Panc1 (cell line): Measurements from ENCODE around the gene PDE11A. TPM values are rescaled to one million over a fixed set of nuclear protein-coding genes. Genes with fewer than 3 reads are reported as not detected.

Experiments used
- ATAC-seq: fragments of 200-7000 bp; cut with Tn5 transposase; 2 replicates; pipeline ENCODE4 v1.9.1; 2020; ENCODE audit warnings: mild to moderate bottlenecking, moderate library complexity
- BruUV-seq: library from RNA; stranded (reverse); fragments of 400-500 nt; replicated peaks from 2 replicates; lab custom pipeline; 2021; lab: Mats Ljungman, UMichigan
- CTCF ChIA-PET: fragments of 300-600 bp; sonication (Branson Sonifier 250); formaldehyde crosslinking; loops from one replicate; lab custom pipeline; 2022; ENCODE audit warnings: antibody characterized with exemption; lab: Charles Lee
- POLR2A ChIA-PET: fragments of 300-600 bp; sonication (Branson Sonifier 250); formaldehyde crosslinking; loops from one replicate; lab custom pipeline; 2022; ENCODE audit warnings: antibody characterized with exemption; lab: Charles Lee
- DNase-seq: peaks from one replicate; pipeline ENCODE4 v3.0.0-alpha.2; 2010; ENCODE audit warnings: low read depth, low spot score
- H3K27ac ChIP-seq: 2 replicates; pipeline ENCODE4 v1.5.1; 2011; ENCODE audit warnings: mild to moderate bottlenecking, low read length, inconsistent platforms
- H3K27me3 ChIP-seq: fragments of 200-500 bp; sonication (Bioruptor generic); 2 replicates; pipeline ENCODE4 v1.6.0; 2014; ENCODE audit warnings: low read length, inconsistent platforms; ENCODE audit not compliant: control insufficient read depth, insufficient read depth
- H3K36me3 ChIP-seq: fragments of 200-500 bp; sonication (Bioruptor generic); 2 replicates; pipeline ENCODE4 v1.5.1; 2014; ENCODE audit warnings: inconsistent platforms, mild to moderate bottlenecking, low read length, moderate library complexity; ENCODE audit not compliant: control insufficient read depth, insufficient read depth
- H3K4me1 ChIP-seq: 2 replicates; pipeline ENCODE4 v1.5.1; 2011; ENCODE audit warnings: inconsistent platforms, mild to moderate bottlenecking, low read length, moderate library complexity; ENCODE audit not compliant: control insufficient read depth, insufficient read depth
- H3K4me3 ChIP-seq, 2 experiments: 2 replicates each; pipeline ENCODE4 v1.5.1; 2011 to 2012; ENCODE audit warnings: low read depth in 2 of 2, low read length in 2 of 2, mild to moderate bottlenecking in 2 of 2, inconsistent platforms in 1 of 2, moderate library complexity in 1 of 2
- H3K9me3 ChIP-seq: fragments of 200-500 bp; sonication (Bioruptor generic); 2 replicates; pipeline ENCODE4 v1.5.1; 2014; ENCODE audit warnings: low read depth, mild to moderate bottlenecking, inconsistent platforms, low read length, moderate library complexity; ENCODE audit not compliant: control insufficient read depth, insufficient read depth
- POLR2AphosphoS5 ChIP-seq: IDR thresholded peaks from 2 replicates; pipeline ENCODE4 v1.6.1; 2012; ENCODE audit warnings: mild to moderate bottlenecking, low read depth, low read length, moderate library complexity
- SIN3A ChIP-seq: IDR thresholded peaks from 2 replicates; pipeline ENCODE4 v1.6.1; 2012; ENCODE audit warnings: low read depth, mild to moderate bottlenecking, low read length, moderate library complexity, borderline replicate concordance; ENCODE audit not compliant: insufficient read depth
- TCF7L2 ChIP-seq: IDR thresholded peaks from 2 replicates; pipeline ENCODE4 v1.6.1; 2011; ENCODE audit warnings: mild to moderate bottlenecking, low read depth, low read length, inconsistent platforms
- in situ Hi-C: cut with HindIII; loops from 2 replicates; pipeline ENCODE4 v1.10.0; 2016; ENCODE audit warnings: low sequenced_read_pairs, low pct_unique_long_range_greater_than_20kb
- intact Hi-C: fragments of 100-400 bp; cut with micrococcal nuclease; formaldehyde crosslinking; loops from one replicate; pipeline ENCODE4 v1.10.0; 2022; ENCODE audit not compliant: unreplicated experiment
- total RNA-seq: library from RNA; stranded (reverse); gene quantifications from one replicate; pipeline ENCODE4 v1.2.1, GENCODE V29; 2021; ENCODE audit not compliant: unreplicated experiment
- TF ChIP-seq, protein P1 (sequence below), 2 experiments: IDR thresholded peaks; 2 replicates each; pipeline ENCODE4 v1.6.1; 2011 to 2012; ENCODE audit warnings: low read depth in 2 of 2, control low read depth in 1 of 2, low read length in 1 of 2, mild to moderate bottlenecking in 1 of 2, moderate library complexity in 1 of 2; ENCODE audit not compliant: insufficient read depth in 1 of 2
- TF ChIP-seq, protein P2 (sequence below): fragments of 450-650 bp; IDR thresholded peaks from 2 replicates; pipeline ENCODE4 v1.5.1; 2017; ENCODE audit warnings: mild to moderate bottlenecking

The PDE11A gene
- total RNA-seq, 1 experiment from 2014 or later, result not detected

DNA sequence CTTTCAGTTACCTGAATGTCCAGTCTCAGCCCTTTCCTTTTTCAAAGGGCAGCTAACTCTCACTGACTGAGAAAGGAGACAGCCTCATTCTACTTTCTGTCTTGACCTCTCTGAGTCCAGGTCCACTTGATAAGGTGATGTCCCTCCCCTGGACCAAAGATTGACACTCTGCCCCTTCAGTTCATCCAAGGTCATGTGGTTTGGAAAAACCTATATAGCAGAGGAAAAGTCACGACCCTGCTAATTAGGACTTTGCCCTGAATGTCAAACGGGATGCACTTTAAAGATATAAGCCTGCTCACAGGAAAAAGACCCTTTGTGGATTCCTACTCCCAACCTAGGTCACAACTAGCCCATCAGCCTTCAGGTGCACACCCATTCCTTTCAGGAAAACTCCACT lies 471.7 kb downstream of the PDE11A start:
- CTCF ChIA-PET, result no interaction called here
- Histone ChIP-seq H3K9me3 (no peaks in the 10 kb centered on the region), H3K27ac (no peak overlapping the region), H3K36me3 (no peaks in the 10 kb centered on the region), H3K27me3 (peaks cover 3% of the 10 kb centered on the region), H3K4me1 (peaks cover 5% of the 10 kb centered on the region), H3K4me3 (no peak overlapping the region)
- in situ Hi-C loops (no loop called here), intact Hi-C loops (loop anchor here (10.0 kb wide), 1 partner anchor 256 kb away; no protein-coding TSS in a partner anchor)
- ATAC-seq (no peak), DNase-seq (no peak)
- no TSS peak for BruUV-seq
- TF ChIP-seq, protein P1, sequence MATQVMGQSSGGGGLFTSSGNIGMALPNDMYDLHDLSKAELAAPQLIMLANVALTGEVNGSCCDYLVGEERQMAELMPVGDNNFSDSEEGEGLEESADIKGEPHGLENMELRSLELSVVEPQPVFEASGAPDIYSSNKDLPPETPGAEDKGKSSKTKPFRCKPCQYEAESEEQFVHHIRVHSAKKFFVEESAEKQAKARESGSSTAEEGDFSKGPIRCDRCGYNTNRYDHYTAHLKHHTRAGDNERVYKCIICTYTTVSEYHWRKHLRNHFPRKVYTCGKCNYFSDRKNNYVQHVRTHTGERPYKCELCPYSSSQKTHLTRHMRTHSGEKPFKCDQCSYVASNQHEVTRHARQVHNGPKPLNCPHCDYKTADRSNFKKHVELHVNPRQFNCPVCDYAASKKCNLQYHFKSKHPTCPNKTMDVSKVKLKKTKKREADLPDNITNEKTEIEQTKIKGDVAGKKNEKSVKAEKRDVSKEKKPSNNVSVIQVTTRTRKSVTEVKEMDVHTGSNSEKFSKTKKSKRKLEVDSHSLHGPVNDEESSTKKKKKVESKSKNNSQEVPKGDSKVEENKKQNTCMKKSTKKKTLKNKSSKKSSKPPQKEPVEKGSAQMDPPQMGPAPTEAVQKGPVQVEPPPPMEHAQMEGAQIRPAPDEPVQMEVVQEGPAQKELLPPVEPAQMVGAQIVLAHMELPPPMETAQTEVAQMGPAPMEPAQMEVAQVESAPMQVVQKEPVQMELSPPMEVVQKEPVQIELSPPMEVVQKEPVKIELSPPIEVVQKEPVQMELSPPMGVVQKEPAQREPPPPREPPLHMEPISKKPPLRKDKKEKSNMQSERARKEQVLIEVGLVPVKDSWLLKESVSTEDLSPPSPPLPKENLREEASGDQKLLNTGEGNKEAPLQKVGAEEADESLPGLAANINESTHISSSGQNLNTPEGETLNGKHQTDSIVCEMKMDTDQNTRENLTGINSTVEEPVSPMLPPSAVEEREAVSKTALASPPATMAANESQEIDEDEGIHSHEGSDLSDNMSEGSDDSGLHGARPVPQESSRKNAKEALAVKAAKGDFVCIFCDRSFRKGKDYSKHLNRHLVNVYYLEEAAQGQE (IDR thresholded peaks at IDR 0.05; ENCODE audit: insufficient read depth in 1 of 2, low read depth in 2 of 2, low read length in 1 of 2), result no peak
- TF ChIP-seq SIN3A, result no peak
- TF ChIP-seq, protein P2, sequence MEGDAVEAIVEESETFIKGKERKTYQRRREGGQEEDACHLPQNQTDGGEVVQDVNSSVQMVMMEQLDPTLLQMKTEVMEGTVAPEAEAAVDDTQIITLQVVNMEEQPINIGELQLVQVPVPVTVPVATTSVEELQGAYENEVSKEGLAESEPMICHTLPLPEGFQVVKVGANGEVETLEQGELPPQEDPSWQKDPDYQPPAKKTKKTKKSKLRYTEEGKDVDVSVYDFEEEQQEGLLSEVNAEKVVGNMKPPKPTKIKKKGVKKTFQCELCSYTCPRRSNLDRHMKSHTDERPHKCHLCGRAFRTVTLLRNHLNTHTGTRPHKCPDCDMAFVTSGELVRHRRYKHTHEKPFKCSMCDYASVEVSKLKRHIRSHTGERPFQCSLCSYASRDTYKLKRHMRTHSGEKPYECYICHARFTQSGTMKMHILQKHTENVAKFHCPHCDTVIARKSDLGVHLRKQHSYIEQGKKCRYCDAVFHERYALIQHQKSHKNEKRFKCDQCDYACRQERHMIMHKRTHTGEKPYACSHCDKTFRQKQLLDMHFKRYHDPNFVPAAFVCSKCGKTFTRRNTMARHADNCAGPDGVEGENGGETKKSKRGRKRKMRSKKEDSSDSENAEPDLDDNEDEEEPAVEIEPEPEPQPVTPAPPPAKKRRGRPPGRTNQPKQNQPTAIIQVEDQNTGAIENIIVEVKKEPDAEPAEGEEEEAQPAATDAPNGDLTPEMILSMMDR, result no peak
- no peak for TF ChIP-seq TCF7L2
- TF ChIP-seq POLR2AphosphoS5, result no peak
- POLR2A ChIA-PET, result no interaction called here

DNA sequence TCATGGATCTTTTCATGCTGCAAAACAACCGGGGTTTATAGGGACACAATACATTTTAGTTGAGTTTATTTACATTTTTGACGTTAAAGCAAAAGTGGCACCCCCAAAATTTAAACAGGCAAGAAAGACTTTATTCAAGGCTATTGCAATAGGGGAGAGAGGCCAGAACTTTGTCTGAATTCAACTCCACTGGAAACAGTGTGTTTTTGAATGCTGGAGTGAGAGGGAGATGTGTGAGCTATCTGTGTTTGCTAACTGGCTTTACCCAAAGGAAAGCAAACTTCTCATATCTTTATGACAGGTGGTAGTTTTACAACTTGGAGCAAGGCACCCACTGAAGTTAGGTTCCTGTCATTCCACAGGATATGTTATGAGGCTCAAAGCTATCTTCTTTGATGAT lies 472.6 kb downstream of the PDE11A start:
- DNase-seq (no peak), ATAC-seq (no peak)
- ChIA-PET CTCF (no interaction called here), POLR2A (no interaction called here)
- Histone ChIP-seq H3K27me3 (peaks cover 5% of the 10 kb centered on the region), H3K4me1 (peaks cover 5% of the 10 kb centered on the region), H3K36me3 (no peaks in the 10 kb centered on the region), H3K9me3 (no peaks in the 10 kb centered on the region), H3K27ac (no peak overlapping the region), H3K4me3 (no peak overlapping the region)
- in situ Hi-C loops (no loop called here), intact Hi-C loops (loop anchor here (10.0 kb wide), 1 partner anchor 255 kb away; no protein-coding TSS in a partner anchor)
- TF ChIP-seq, protein P1 (IDR thresholded peaks at IDR 0.05; ENCODE audit: insufficient read depth in 1 of 2, low read depth in 2 of 2, low read length in 1 of 2), result no peak
- TF ChIP-seq SIN3A (no peak), POLR2AphosphoS5 (no peak), TCF7L2 (no peak)
- TF ChIP-seq, protein P2, result no peak
- no TSS peak for BruUV-seq
